MM.1S (cell line): ENCODE data around the gene BANP.

Source experiments
- CTCF ChIP-seq: fragments of 300-600 bp; sonication (generic); IDR thresholded peaks from 2 replicates; pipeline ENCODE4 v1.5.1; 2016; ENCODE audit warnings: antibody characterized with exemption, low read length, mixed read lengths
- EZH2 ChIP-seq: fragments of 300-600 bp; sonication (generic); optimal IDR thresholded peaks from 2 replicates; pipeline ENCODE3; 2017; ENCODE audit warnings: low read depth, mild to moderate bottlenecking, antibody characterized with exemption, low read length, mixed read lengths
- EZH2phosphoT487 ChIP-seq: fragments of 300-600 bp; sonication (generic); IDR thresholded peaks from 2 replicates; pipeline ENCODE4 v1.6.1; 2018; ENCODE audit warnings: antibody characterized with exemption, low read length

DNA sequence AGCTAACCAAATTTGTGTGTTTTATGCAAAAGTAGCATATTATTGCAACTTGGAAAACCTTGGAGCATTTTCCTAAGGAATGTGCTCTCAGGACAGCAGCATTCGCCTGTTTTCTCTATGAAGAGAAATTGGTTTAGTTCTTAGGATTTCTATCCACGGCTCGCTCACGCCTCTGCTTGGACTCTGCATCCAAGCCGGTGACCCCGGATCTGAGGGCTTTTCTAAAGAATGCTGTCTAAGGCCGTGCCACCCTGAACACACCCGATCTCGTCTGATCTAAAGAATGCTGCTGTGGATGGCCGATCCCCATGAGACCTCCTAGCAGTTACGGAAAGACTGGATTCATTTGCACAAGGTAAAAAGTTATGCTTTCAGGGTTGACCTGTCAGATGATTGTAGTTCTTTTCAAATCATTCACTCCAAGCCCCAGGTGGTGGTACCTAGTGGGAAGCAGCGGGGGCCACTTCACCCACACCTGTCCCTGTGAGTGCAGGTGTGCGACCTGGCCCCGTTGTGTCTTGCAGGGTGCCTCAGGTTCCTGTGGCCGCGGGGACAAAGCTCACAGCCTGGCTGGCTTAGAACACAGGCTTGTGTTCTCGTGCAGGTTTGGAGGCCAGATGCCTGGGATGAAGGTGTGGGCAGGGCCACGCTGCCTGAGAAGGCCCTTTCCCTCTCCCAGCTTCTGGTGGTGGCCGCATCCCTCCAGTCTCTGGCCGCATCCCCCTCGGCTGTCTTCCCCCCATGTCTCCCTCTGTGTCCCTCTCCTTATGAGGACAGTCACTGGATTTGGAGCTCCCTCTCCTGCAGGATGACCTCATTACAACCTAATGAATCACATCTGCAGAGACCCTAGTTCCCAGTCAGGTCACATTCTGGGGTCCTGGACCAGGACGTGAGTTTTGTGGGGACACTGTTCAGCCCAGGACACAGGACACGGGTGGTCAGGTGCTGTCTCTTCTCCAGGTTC lies 71.1 kb downstream of the BANP start:
- TF ChIP-seq CTCF (no peak), EZH2 (no peak), EZH2phosphoT487 (no peak)
